ENCODE results near the gene CASTOR1.
A peak's percentile ranks its signal among the peaks of the same experiment; 100 is the strongest.

CASTOR1 gene

DNA sequence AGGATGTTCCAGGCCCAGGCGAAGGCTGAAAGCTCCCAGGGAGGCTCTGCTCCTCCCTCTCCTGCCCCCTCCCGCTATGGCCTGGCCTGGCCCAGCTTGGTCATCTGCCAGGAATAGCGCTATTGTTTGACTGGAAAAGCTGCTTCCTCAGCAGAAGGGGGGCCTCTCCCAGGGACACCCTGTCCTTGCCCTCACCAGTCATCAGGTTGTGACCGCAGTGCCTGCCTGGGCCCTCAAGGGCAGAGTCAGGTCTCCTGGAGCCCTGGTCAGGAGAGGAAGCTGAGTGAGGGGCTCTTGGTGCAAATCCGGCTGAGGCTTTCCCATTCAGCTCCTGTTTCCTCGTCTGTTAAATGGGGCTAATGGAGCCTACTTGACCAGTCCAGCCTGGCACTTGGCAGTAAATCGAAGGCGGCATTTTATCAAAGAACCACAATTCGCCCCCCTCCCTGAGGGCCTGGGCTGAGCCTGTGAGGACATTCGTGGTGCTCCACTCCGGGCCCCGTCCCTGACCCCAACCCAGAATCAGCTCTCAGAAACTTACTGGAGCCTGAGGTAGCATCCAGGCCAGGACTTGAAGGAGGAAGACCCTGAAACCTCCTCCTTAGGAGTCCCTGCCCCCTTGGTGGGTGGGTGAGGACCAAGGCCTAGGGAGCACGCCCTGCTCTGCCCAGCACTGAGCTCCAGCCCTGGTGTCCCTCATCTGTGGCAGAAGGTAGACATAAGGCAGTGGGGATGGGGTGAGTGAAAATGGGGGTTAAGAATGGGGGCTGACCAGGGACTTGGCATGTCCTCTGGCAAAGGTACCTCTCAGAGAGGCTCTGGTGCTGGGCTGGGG lies 2.0 kb upstream of the CASTOR1 start:
- no peaks in the 10 kb centered on the region for H3K36me3 ChIP-seq (ENCODE audit: control insufficient read depth, low read length)
- peaks cover 3% of the 10 kb centered on the region; the same call in 1 of the 2 replicates for H4K20me1 ChIP-seq (ENCODE audit: control insufficient read depth, insufficient read depth, low read depth, low read length)
- TF ChIP-seq EZH2phosphoT487 (IDR thresholded peaks at IDR 0.05; ENCODE audit: borderline replicate concordance, low read length): no peak
- TF ChIP-seq, protein P1, sequence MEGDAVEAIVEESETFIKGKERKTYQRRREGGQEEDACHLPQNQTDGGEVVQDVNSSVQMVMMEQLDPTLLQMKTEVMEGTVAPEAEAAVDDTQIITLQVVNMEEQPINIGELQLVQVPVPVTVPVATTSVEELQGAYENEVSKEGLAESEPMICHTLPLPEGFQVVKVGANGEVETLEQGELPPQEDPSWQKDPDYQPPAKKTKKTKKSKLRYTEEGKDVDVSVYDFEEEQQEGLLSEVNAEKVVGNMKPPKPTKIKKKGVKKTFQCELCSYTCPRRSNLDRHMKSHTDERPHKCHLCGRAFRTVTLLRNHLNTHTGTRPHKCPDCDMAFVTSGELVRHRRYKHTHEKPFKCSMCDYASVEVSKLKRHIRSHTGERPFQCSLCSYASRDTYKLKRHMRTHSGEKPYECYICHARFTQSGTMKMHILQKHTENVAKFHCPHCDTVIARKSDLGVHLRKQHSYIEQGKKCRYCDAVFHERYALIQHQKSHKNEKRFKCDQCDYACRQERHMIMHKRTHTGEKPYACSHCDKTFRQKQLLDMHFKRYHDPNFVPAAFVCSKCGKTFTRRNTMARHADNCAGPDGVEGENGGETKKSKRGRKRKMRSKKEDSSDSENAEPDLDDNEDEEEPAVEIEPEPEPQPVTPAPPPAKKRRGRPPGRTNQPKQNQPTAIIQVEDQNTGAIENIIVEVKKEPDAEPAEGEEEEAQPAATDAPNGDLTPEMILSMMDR (IDR thresholded peaks at IDR 0.05; ENCODE audit: low read depth, low read length, poor library complexity, severe bottlenecking): no peak

DNA sequence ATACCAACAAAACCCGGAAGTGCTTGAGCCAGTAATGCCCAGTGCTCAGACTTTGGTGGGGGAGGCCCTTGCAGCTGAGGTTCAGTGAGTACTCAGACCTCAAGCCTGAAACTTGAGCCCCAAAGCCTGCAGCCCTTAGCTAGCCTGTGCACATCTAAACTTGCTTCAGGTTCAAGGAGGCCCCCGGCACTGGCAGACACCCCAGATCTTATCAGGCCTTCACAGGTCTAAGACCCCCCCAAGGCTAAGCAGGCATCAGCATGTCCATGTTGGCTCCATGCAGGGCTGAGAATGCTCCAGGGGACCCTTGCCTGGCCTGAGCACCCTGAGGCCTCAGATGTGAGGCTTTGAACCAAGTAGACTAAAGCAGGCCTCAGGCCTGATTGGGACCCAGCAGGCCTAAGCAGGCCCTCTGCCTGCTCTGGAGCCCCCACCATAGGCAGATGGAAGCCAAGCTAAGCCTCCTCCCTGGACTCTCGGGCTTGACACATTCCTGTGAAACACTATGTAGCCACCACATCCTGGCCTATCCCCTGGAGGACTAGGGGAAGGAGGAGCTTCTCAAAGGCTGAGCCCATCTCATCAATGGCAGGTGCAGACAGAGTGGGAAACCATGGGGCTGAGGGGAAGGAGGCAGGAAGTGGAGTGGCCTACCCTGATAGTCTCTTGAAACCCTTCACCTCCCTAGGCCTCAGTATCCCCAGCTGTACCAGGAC lies 1.2 kb upstream of the CASTOR1 start:
- no peak for TF ChIP-seq EZH2phosphoT487 (IDR thresholded peaks at IDR 0.05; ENCODE audit: borderline replicate concordance, low read length)
- TF ChIP-seq, protein P1 (IDR thresholded peaks at IDR 0.05; ENCODE audit: low read depth, low read length, poor library complexity, severe bottlenecking): no peak
- peaks cover 3% of the 10 kb centered on the region; the same call in 1 of the 2 replicates for H4K20me1 ChIP-seq (ENCODE audit: control insufficient read depth, insufficient read depth, low read depth, low read length)
- no peaks in the 10 kb centered on the region for H3K36me3 ChIP-seq (ENCODE audit: control insufficient read depth, low read length)
- H3K4me2 ChIP-seq (ENCODE audit: low read length): peak overlapping the region; percentile 83
- H3K79me2 ChIP-seq (ENCODE audit: control insufficient read depth, low read length): no peaks in the 10 kb centered on the region
- H3K9me2 ChIP-seq (replicated peaks; ENCODE audit: control insufficient read depth, low read length): no peaks in the 10 kb centered on the region
- H3K27me3 ChIP-seq (ENCODE audit: control insufficient read depth, low read length): no peaks in the 10 kb centered on the region
- H3K9me3 ChIP-seq (ENCODE audit: control insufficient read depth, insufficient read depth, low read length): no peaks in the 10 kb centered on the region
- H3F3A ChIP-seq (ENCODE audit: control insufficient read depth, insufficient read depth): peaks cover 8% of the 10 kb centered on the region; the same call in 1 of the 2 replicates
- no peak overlapping the region for H3K4me3 ChIP-seq (ENCODE audit: low read length)
- peaks cover 34% of the 10 kb centered on the region for H3K4me1 ChIP-seq (ENCODE audit: control insufficient read depth, low read length)
- peak overlapping the region; percentile 12 for H3K27ac ChIP-seq (ENCODE audit: low read depth, low read length)

More for the DNA sequence above, 2.0 kb upstream of the CASTOR1 start:
- Histone ChIP-seq H3K4me3 (ENCODE audit: low read length) (no peak overlapping the region), H3K4me1 (ENCODE audit: control insufficient read depth, low read length) (peaks cover 34% of the 10 kb centered on the region), H3K9me3 (ENCODE audit: control insufficient read depth, insufficient read depth, low read length) (no peaks in the 10 kb centered on the region), H3F3A (ENCODE audit: control insufficient read depth, insufficient read depth) (peaks cover 8% of the 10 kb centered on the region; the same call in 1 of the 2 replicates), H3K79me2 (ENCODE audit: control insufficient read depth, low read length) (no peaks in the 10 kb centered on the region), H3K9me2 (replicated peaks; ENCODE audit: control insufficient read depth, low read length) (no peaks in the 10 kb centered on the region), H3K4me2 (ENCODE audit: low read length) (no peak overlapping the region), H3K27ac (ENCODE audit: low read depth, low read length) (no peak overlapping the region), H3K27me3 (ENCODE audit: control insufficient read depth, low read length) (no peaks in the 10 kb centered on the region)

DNA sequence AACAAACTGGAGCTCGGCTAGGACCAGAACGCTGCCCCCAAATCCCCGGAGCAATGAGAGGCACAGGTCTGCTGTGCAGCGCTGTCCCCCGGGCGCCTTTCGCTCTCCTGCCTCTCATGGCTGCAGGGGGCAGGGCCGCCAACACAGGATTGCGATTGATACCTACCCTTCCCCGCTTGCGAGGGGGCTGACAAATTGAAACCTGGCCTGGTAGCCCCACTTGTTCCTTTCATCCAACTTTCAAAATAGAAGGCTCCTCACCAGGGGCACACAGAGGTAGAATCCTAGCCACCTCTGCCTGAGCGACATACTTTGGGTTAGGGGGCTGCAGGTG lies 642 bp upstream of the CASTOR1 start:
- Histone ChIP-seq H3K4me3 (ENCODE audit: low read length) (peak overlapping the region; percentile 76), H3K79me2 (ENCODE audit: control insufficient read depth, low read length) (no peaks in the 10 kb centered on the region), H3K4me1 (ENCODE audit: control insufficient read depth, low read length) (peaks cover 34% of the 10 kb centered on the region), H3K9me3 (ENCODE audit: control insufficient read depth, insufficient read depth, low read length) (no peaks in the 10 kb centered on the region), H3K4me2 (ENCODE audit: low read length) (peak overlapping the region; percentile 83), H3K27ac (ENCODE audit: low read depth, low read length) (peak overlapping the region; percentile 12; the same call in 1 of the 2 replicates), H3K36me3 (ENCODE audit: control insufficient read depth, low read length) (no peaks in the 10 kb centered on the region), H4K20me1 (ENCODE audit: control insufficient read depth, insufficient read depth, low read depth, low read length) (peaks cover 3% of the 10 kb centered on the region; the same call in 1 of the 2 replicates), H3K9me2 (replicated peaks; ENCODE audit: control insufficient read depth, low read length) (no peaks in the 10 kb centered on the region), H3K27me3 (ENCODE audit: control insufficient read depth, low read length) (no peaks in the 10 kb centered on the region), H3F3A (ENCODE audit: control insufficient read depth, insufficient read depth) (peaks cover 8% of the 10 kb centered on the region; the same call in 1 of the 2 replicates)
- TF ChIP-seq EZH2phosphoT487 (IDR thresholded peaks at IDR 0.05; ENCODE audit: borderline replicate concordance, low read length): no peak
